Breast epithelium (tissue), 3 donors: Measurements from ENCODE around the gene ATP2B2.

Experiments
- POLR2A ChIP-seq: fragments of 450-650 bp; IDR thresholded peaks from one replicate; pipeline ENCODE4 v1.6.1; 2016; ENCODE audit warnings: antibody characterized with exemption, mild to moderate bottlenecking, moderate library complexity
- TF ChIP-seq, protein P1 (sequence below), 3 donors: fragments of 450-650 bp; IDR thresholded peaks; one replicate each; pipeline ENCODE4 v1.5.1; 2016 to 2017; ENCODE audit warnings: antibody characterized with exemption in 3 of 3, mild to moderate bottlenecking in 3 of 3, moderate library complexity in 3 of 3

DNA sequence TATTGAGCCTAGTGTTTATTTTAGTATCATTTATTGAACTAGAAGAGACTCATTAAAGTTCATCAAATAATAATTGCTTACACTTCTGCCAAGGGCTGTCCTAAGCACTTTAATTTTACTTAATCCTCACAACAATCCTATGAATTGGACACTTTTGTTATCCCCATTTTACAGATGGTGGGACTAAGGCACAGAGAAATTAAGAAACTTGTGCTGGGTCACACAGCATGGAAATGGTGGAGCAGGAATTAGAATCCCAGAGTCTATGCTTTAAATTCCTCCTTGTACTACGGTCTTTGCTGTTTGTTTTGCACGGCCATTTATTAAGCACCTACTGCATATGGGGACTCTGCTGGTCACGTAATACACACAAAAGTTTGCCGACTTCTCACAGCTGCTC, 7.9 kb downstream of the ATP2B2 start:
- no peak for TF ChIP-seq POLR2A
- TF ChIP-seq, protein P1, sequence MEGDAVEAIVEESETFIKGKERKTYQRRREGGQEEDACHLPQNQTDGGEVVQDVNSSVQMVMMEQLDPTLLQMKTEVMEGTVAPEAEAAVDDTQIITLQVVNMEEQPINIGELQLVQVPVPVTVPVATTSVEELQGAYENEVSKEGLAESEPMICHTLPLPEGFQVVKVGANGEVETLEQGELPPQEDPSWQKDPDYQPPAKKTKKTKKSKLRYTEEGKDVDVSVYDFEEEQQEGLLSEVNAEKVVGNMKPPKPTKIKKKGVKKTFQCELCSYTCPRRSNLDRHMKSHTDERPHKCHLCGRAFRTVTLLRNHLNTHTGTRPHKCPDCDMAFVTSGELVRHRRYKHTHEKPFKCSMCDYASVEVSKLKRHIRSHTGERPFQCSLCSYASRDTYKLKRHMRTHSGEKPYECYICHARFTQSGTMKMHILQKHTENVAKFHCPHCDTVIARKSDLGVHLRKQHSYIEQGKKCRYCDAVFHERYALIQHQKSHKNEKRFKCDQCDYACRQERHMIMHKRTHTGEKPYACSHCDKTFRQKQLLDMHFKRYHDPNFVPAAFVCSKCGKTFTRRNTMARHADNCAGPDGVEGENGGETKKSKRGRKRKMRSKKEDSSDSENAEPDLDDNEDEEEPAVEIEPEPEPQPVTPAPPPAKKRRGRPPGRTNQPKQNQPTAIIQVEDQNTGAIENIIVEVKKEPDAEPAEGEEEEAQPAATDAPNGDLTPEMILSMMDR (IDR thresholded peaks at IDR 0.05): no peak
